ENCODE results near the gene ZBTB32. TPM values are rescaled to one million over a fixed set of nuclear protein-coding genes. Genes with fewer than 3 reads are reported as not detected.

ZBTB32 gene
- total RNA-seq, 1 experiment from 2014 or later = not detected

GRCh38 chr19:35743640-35744429 lies 39.5 kb downstream of the ZBTB32 start:
- intact Hi-C loops (cut with micrococcal nuclease) = loop anchor here (1.0 kb wide), 1 partner anchor 187 kb away; no protein-coding TSS in a partner anchor
- Histone ChIP-seq H3K27ac (ENCODE audit: low read depth, low read length) (peak overlapping the region; percentile 78), H3K9me3 (ENCODE audit: control insufficient read depth in 1 of 2, insufficient read depth in 1 of 2, low read depth in 1 of 2, low read length in 2 of 2) (no peaks in the 10 kb centered on the region), H3K4me2 (ENCODE audit: low read length) (peak overlapping the region; percentile 99), H3K9me2 (ENCODE audit: insufficient read depth) (no peaks in the 10 kb centered on the region), H3K79me2 (ENCODE audit: insufficient read depth, low read length) (peaks cover 15% of the 10 kb centered on the region), H3K4me1 (ENCODE audit: control insufficient read depth in 1 of 2, insufficient read depth in 2 of 2, low read length in 2 of 2) (peaks cover 29 to 42% of the 10 kb centered on the region in 2 experiments), H3K4me3 (replicated peaks in 1 of 2; ENCODE audit: low read depth in 1 of 2, low read length in 2 of 2) (peak overlapping the region; percentile 93 to 99), H3K27me3 (ENCODE audit: insufficient read depth, low read length) (no peaks in the 10 kb centered on the region), H3K9ac (ENCODE audit: low read length) (no peak overlapping the region), H3K36me3 (ENCODE audit: control insufficient read depth in 1 of 2, insufficient read depth in 2 of 2, low read length in 2 of 2) (no peaks in the 10 kb centered on the region; a peak in 2 of 4 replicates), H2AFZ (ENCODE audit: low read depth, low read length, poor library complexity, severe bottlenecking) (no peak overlapping the region), H4K20me1 (ENCODE audit: insufficient read depth) (no peaks in the 10 kb centered on the region)
- no TSS peak for BruUV-seq (replicated peaks)
- POLR2A ChIA-PET = interaction anchor here (1.3 to 1.7 kb wide), 2 partner anchors 14 to 17 kb away, joined by 3 to 4 read pairs; no protein-coding TSS in a partner anchor
- RAD21 ChIA-PET (ENCODE audit: low non-redundant PET in 1 of 2, low total read pairs in 2 of 2, uncharacterized antibody in 2 of 2, unreplicated experiment in 2 of 2) = interaction anchor here in 1 of 2 experiments (1.7 kb wide), 1 partner anchor 76 kb away, joined by 6 read pairs; no protein-coding TSS in a partner anchor
- DNase-seq (ENCODE audit: low read depth, low spot score) (no peak), ATAC-seq (no peak)
- CTCF ChIA-PET = interaction anchor here (2.2 kb wide), 1 partner anchor 76 kb away, joined by 6 read pairs; no protein-coding TSS in a partner anchor
- TF ChIP-seq ZNF274 (IDR thresholded peaks at IDR 0.05; ENCODE audit: low read depth, low read length) (no peak), POLR2A (IDR thresholded peaks at IDR 0.05; ENCODE audit: borderline replicate concordance, extremely low read depth, insufficient read depth, insufficient read length) (no peak), TCF7L2 (IDR thresholded peaks at IDR 0.05; ENCODE audit: borderline replicate concordance, extremely low read depth, insufficient read depth, insufficient read length) (no peak), CTCF (IDR thresholded peaks at IDR 0.05 in 2 of 3, conservative IDR thresholded peaks at IDR 0.05 in 1 of 3; ENCODE audit: borderline replicate concordance in 1 of 3, insufficient read depth in 1 of 3, low read depth in 2 of 3, low read length in 2 of 3) (no peak), MAX (IDR thresholded peaks at IDR 0.05) (no peak), SP1 (IDR thresholded peaks at IDR 0.05; ENCODE audit: low read depth) (no peak), EZH2phosphoT487 (IDR thresholded peaks at IDR 0.05; ENCODE audit: borderline replicate concordance) (no peak)

All from HCT116 (cell line).